Astrocyte of the cerebellum (primary cell): Measurements from ENCODE around the gene FCGR2B.

Experiments
- DNase-seq: peaks from one replicate; pipeline ENCODE4 v3.0.0-alpha.2; 2011; ENCODE audit warnings: low read depth
- H3K4me3 ChIP-seq: 2 replicates; pipeline ENCODE4 v1.5.1; 2011; ENCODE audit warnings: mild to moderate bottlenecking, low read depth, low read length, moderate library complexity
- CTCF ChIP-seq: IDR thresholded peaks from 2 replicates; pipeline ENCODE4 v1.5.1; 2012; ENCODE audit warnings: low read length, low read depth, moderate library complexity, mild to moderate bottlenecking; ENCODE audit errors: missing control alignments
- in situ Hi-C: cut with HindIII; loops from 2 replicates; pipeline ENCODE4 v1.10.0; 2017; ENCODE audit warnings: low sequenced_read_pairs

Gene FCGR2B

GRCh38 chr1:161710560-161710959, 47.6 kb downstream of the FCGR2B start:
- no peak overlapping the region for H3K4me3 ChIP-seq
- no peak for TF ChIP-seq CTCF
- in situ Hi-C loops: no loop called here
- no peak for DNase-seq

DNA sequence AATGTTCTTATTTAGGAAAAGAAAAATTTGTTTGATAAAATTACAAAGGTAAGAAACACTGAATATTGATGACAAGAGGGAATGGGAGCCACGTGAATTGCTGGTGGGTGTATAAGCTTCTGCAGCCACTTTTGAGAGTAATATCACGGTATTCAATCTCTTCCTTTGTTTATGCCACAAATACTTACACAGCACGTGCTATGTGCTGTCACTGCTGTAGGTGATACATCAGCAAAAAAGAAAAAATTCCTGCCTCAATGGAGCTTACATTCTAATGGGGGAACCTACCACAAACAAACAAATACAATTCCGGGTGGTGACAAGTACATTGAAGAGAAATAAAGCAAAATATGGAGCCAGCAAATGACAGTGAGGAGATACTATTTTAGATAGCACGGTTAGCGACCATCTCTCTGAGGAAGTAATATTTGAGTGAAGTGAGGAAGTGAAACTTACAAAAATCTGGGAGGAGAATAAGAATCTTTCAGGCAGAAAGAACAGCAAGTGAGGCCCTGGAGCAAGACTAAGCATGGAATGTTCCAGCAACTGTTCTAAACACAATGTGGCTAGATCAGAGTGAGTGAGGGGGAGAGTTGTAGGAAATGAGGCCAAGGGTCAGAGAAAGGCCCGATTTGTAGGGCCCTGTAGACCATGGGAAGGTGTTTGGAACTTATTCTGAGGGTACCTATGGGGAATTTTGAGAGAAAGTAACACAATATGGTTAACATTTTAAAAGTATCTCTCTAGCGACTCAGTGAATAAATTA, 55.8 kb downstream of the FCGR2B start:
- no peak for DNase-seq
- in situ Hi-C loops: no loop called here
- TF ChIP-seq CTCF: no peak
- H3K4me3 ChIP-seq: no peak overlapping the region

DNA sequence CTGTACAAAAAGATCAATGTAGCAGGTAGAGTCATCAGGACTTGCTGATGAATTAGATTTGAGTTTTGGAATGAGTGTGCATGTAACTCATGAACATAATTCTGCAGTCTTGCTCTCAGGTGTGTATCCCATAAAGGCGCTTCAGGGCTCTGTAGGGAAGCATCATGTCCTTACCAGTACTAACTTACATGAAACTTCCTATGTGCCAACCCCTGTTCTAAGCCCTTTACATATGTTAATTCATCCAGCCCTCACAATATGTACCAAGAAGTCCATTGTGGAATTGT, 56.3 kb downstream of the FCGR2B start:
- no peak for TF ChIP-seq CTCF
- in situ Hi-C loops: no loop called here

GRCh38 chr1:161720422-161720821, 57.5 kb downstream of the FCGR2B start:
- H3K4me3 ChIP-seq: no peak overlapping the region
- in situ Hi-C loops: no loop called here
- TF ChIP-seq CTCF: no peak
- no peak for DNase-seq

More for the DNA sequence above, 56.3 kb downstream of the FCGR2B start:
- DNase-seq: no peak
- H3K4me3 ChIP-seq: no peak overlapping the region

DNA sequence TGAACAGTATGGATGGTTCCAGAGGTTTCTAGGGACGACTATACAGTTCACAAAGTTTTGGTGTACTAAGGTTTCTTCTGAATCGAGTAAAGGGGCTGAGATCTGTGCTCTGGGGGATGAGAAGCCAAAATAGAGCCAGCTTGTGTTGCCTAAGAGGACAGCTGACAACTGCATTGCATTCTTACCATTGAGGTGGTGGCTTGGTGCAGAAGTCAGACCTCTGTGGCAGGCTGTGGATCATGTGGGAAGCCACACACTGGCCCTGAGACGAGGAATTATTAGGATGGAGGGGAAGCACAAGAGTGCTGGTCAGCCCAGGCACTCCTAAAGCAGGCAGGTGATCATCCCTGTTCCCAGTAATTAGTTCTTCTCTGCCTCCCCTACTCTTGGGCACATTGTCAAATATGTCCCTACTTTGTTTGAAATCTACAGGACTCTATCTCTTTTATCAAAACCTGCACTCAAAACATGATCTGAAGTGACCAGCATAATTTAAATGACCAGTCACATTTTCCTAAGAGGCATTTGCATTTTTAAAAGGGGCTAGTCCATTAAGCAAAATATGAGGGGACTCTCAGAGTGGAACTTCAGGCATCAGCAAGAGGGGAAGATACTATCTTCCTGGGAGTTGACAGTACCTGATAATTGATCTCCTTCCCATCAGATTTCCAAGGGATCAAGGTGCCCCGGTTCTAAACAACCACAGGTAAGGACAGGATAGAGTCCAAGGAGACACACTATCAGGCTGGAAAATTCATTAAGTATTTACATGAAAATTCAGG, 58.2 kb downstream of the FCGR2B start, which contains the start of gene FCRLB:
FCRLB (plus strand) TSS at position 589 of the 782 bp plus-strand sequence. CDS start 1,129 bp downstream, outside the sequence.
- DNase-seq: no peak
- in situ Hi-C loops: no loop called here
- TF ChIP-seq CTCF: no peak
- no peak within 1 kb of the TSS for H3K4me3 ChIP-seq

- DNase-seq: no peak
- TF ChIP-seq CTCF: no peak
- H3K4me3 ChIP-seq: no peak overlapping the region
- in situ Hi-C loops: no loop called here
These were observed 58.9 kb downstream of the FCGR2B start for GRCh38 chr1:161721738-161722343.
